ENCODE measurements around the gene CNPY1.
"Not testable (repeated sequence)": the region's sequence is repeated elsewhere in the genome, so short reads cannot be mapped to it uniquely, and the experiment has no call there.

The CNPY1 gene

GRCh38 chr7:155570991-155571390 lies 24.6 kb upstream of the CNPY1 start:
- DNase-seq, result no peak
- TF ChIP-seq GATA1 (IDR thresholded peaks at IDR 0.05; ENCODE audit: low read depth, low read length), result no peak
- TF ChIP-seq POLR2A (IDR thresholded peaks at IDR 0.05; ENCODE audit: low read length), result no peak

- no peak for DNase-seq
- no peak for TF ChIP-seq POLR2A (IDR thresholded peaks at IDR 0.05; ENCODE audit: low read length)
- no peak for TF ChIP-seq GATA1 (IDR thresholded peaks at IDR 0.05; ENCODE audit: low read depth, low read length)
Observed at GRCh38 chr7:155570171-155570958, 24.0 kb upstream of the CNPY1 start.

- no peak for DNase-seq
- TF ChIP-seq GATA1 (IDR thresholded peaks at IDR 0.05; ENCODE audit: low read depth, low read length) (no peak), POLR2A (IDR thresholded peaks at IDR 0.05; ENCODE audit: low read length) (no peak)
Observed at GRCh38 chr7:155569681-155570080, 23.3 kb upstream of the CNPY1 start.

- DNase-seq, result no peak
- TF ChIP-seq POLR2A (IDR thresholded peaks at IDR 0.05; ENCODE audit: low read length) (no peak), GATA1 (IDR thresholded peaks at IDR 0.05; ENCODE audit: low read depth, low read length) (no peak)
Observed at GRCh38 chr7:155568842-155569494, 22.6 kb upstream of the CNPY1 start.

GRCh38 chr7:155568333-155568660 lies 21.9 kb upstream of the CNPY1 start:
- TF ChIP-seq GATA1 (IDR thresholded peaks at IDR 0.05; ENCODE audit: low read depth, low read length) (no peak), POLR2A (IDR thresholded peaks at IDR 0.05; ENCODE audit: low read length) (no peak)
- DNase-seq, result no peak

- TF ChIP-seq GATA1 (IDR thresholded peaks at IDR 0.05; ENCODE audit: low read depth, low read length), result no peak
- TF ChIP-seq POLR2A (IDR thresholded peaks at IDR 0.05; ENCODE audit: low read length), result no peak
- no peak for DNase-seq
Observed at GRCh38 chr7:155567646-155568332, 21.4 kb upstream of the CNPY1 start.

GRCh38 chr7:155566011-155566836 lies 19.9 kb upstream of the CNPY1 start:
- no peak for TF ChIP-seq GATA1 (IDR thresholded peaks at IDR 0.05; ENCODE audit: low read depth, low read length)
- no peak for TF ChIP-seq POLR2A (IDR thresholded peaks at IDR 0.05; ENCODE audit: low read length)
- no peak for DNase-seq

- no peak for DNase-seq
- TF ChIP-seq POLR2A (IDR thresholded peaks at IDR 0.05; ENCODE audit: low read length), result no peak
- no peak for TF ChIP-seq GATA1 (IDR thresholded peaks at IDR 0.05; ENCODE audit: low read depth, low read length)
Observed at GRCh38 chr7:155565596-155565995, 19.2 kb upstream of the CNPY1 start.

- DNase-seq, result not testable (repeated sequence)
Observed at GRCh38 chr7:155562976-155563375, 16.6 kb upstream of the CNPY1 start.

GRCh38 chr7:155562106-155562505 lies 15.7 kb upstream of the CNPY1 start:
- DNase-seq, result no peak
- TF ChIP-seq POLR2A (IDR thresholded peaks at IDR 0.05; ENCODE audit: low read length) (no peak), GATA1 (IDR thresholded peaks at IDR 0.05; ENCODE audit: low read depth, low read length) (no peak)

- DNase-seq, result no peak
- TF ChIP-seq GATA1 (IDR thresholded peaks at IDR 0.05; ENCODE audit: low read depth, low read length) (no peak), POLR2A (IDR thresholded peaks at IDR 0.05; ENCODE audit: low read length) (no peak)
Observed at GRCh38 chr7:155560982-155561686, 14.8 kb upstream of the CNPY1 start.

GRCh38 chr7:155560196-155560885 lies 14.0 kb upstream of the CNPY1 start:
- no peak for DNase-seq
- TF ChIP-seq GATA1 (IDR thresholded peaks at IDR 0.05; ENCODE audit: low read depth, low read length) (no peak), POLR2A (IDR thresholded peaks at IDR 0.05; ENCODE audit: low read length) (no peak)

Measured in erythroblast (primary cell).